Fibroblast of villous mesenchyme (primary cell): ENCODE data around the gene SUSD5. TPM values are rescaled to one million over a fixed set of nuclear protein-coding genes. Genes with fewer than 3 reads are reported as not detected.

Experiments used
- DNase-seq: peaks from one replicate; pipeline ENCODE4 v3.0.0-alpha.2; 2010; ENCODE audit warnings: low read depth
- H3K4me3 ChIP-seq: 2 replicates; pipeline ENCODE4 v1.5.1; 2011; ENCODE audit warnings: low read depth, mild to moderate bottlenecking, low read length
- total RNA-seq: library from RNA; depleted of rRNA; stranded (reverse); fragments of >200 nt; gene quantifications from 2 replicates; pipeline ENCODE4 v1.2.3, GENCODE V29; 2012
- TF ChIP-seq, protein P1 (sequence below): IDR thresholded peaks from 2 replicates; pipeline ENCODE4 v1.5.1; 2012; ENCODE audit warnings: low read depth, mild to moderate bottlenecking, low read length; ENCODE audit not compliant: insufficient read depth

SUSD5 gene
- total RNA-seq, 1 donor, result 2.2 TPM

DNA sequence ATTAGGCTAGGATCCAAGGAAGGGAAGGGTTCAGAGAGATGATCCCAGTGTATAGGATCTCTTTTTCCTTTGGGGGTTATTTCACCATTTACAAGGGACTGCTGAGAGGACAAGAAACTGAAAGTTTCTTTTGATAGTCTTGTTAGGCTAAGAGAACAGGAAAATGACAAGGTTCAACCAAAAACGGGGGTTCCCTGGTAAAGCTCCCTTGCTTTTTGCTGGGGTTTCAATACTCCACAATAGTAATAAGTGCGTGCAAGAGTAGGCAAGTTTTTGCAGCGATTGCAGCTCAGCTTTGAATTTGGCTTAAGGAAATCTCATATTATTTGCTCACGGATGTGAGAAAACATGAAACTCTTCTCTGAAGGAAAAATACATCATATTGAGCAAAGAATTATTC lies 18.8 kb upstream of the SUSD5 start:
- H3K4me3 ChIP-seq, result no peak overlapping the region
- TF ChIP-seq, protein P1, sequence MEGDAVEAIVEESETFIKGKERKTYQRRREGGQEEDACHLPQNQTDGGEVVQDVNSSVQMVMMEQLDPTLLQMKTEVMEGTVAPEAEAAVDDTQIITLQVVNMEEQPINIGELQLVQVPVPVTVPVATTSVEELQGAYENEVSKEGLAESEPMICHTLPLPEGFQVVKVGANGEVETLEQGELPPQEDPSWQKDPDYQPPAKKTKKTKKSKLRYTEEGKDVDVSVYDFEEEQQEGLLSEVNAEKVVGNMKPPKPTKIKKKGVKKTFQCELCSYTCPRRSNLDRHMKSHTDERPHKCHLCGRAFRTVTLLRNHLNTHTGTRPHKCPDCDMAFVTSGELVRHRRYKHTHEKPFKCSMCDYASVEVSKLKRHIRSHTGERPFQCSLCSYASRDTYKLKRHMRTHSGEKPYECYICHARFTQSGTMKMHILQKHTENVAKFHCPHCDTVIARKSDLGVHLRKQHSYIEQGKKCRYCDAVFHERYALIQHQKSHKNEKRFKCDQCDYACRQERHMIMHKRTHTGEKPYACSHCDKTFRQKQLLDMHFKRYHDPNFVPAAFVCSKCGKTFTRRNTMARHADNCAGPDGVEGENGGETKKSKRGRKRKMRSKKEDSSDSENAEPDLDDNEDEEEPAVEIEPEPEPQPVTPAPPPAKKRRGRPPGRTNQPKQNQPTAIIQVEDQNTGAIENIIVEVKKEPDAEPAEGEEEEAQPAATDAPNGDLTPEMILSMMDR, result no peak
- no peak for DNase-seq

DNA sequence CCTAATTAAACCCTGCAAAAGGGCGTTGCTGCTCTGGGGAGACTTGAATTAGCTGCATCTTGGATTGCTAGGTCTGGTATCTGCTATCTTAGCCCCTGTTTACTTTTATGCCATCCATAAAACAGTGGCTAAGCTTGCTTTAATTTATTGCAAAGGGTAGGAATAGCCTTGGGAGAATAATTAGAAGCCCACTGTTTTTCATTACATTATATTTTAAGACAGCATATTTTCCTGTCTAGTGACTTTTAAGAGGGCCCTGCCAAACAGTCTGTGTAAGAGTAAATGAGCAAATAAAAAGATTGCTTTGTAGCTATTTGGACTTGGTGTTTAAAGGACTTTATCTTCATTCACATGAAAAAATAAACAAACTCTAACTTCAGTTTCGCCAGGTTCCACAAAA lies 17.4 kb upstream of the SUSD5 start:
- H3K4me3 ChIP-seq, result no peak overlapping the region
- TF ChIP-seq, protein P1, result no peak
- DNase-seq, result peak; percentile 9

DNA sequence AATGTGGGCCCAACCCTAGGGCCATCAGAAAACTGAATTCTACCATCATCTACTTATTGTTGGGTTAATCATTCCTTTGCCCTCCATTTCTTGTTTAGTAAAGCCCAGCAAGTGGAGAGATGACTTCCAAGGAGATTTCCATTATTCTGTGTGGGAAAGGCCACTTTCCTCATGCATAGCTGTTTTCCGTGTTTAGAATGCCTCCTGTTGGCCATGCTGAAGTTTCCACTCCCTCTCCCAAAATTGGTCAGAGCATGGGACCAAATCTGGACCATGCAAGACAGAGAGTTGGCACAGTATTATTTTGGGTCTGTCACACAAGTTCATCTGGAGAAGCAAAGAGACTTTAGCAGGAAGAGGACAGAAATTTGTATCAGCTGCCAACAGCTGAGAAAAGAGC lies 15.3 kb upstream of the SUSD5 start:
- no peak for DNase-seq
- TF ChIP-seq, protein P1, result no peak
- no peak overlapping the region for H3K4me3 ChIP-seq

GRCh38 chr3:33231756-33232465 lies 13.3 kb upstream of the SUSD5 start:
- no peak for DNase-seq
- no peak overlapping the region for H3K4me3 ChIP-seq
- TF ChIP-seq, protein P1, result no peak

GRCh38 chr3:33229947-33230346 lies 11.3 kb upstream of the SUSD5 start:
- DNase-seq, result no peak
- TF ChIP-seq, protein P1, result no peak
- no peak overlapping the region for H3K4me3 ChIP-seq

DNA sequence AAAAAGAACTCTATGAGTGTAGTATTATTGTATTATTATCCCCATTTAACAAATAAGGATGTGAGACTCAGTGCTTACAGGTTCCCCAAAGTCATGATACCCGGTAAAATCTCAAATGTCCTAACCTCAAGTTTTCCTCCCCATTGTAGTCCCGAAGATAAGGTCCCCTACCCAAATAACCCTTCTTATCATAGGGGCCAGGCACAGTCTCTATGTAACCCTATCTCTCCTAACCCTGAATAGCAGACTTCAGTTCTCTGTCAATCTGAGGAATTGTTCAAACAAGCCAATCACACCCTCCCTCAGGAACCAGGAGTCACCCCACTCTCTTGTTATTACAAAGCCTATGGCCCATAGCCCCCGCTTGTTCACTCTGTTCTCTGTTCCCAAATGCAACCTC lies 10.5 kb upstream of the SUSD5 start:
- H3K4me3 ChIP-seq, result no peak overlapping the region
- TF ChIP-seq, protein P1, result no peak
- DNase-seq, result no peak

DNA sequence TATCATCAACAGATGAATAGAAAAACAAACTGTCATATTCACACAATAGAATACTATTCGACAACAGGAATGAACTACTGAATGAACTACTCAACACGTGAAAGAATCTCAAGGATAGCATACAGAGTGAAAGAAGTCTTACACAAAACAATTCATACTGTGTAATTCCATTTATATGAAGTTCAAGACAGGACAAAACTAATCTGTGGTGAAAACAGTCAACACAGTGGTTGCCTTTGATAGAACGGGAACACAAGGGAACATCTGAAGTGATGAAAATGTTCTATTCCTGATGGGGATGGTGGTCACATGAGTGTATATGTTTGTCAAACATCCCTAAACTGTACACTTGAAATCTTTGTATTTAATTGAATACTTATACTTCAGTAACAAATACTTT lies 2.6 kb upstream of the SUSD5 start:
- TF ChIP-seq, protein P1, result no peak
- DNase-seq, result no peak

More for the DNA sequence above, 2.6 kb upstream of the SUSD5 start:
- no peak overlapping the region for H3K4me3 ChIP-seq
